NB4 (cell line): Measurements from ENCODE around the gene CCDC181.

ENCODE experiments used
- CTCF ChIP-seq: IDR thresholded peaks from one replicate; pipeline ENCODE4 v1.5.1; 2012; ENCODE audit warnings: low read depth, low read length
- MYC ChIP-seq: IDR thresholded peaks from 2 replicates; pipeline ENCODE4 v1.6.1; 2011; ENCODE audit warnings: low read depth, low read length
- POLR2A ChIP-seq: IDR thresholded peaks from 2 replicates; pipeline ENCODE4 v1.6.1; 2011; ENCODE audit warnings: mild to moderate bottlenecking; ENCODE audit not compliant: insufficient read length; ENCODE audit errors: extremely low read depth
- TF ChIP-seq, protein P1 (sequence below): IDR thresholded peaks from 2 replicates; pipeline ENCODE4 v1.6.1; 2011; ENCODE audit warnings: low read depth, low read length

- TF ChIP-seq CTCF = no peak
- TF ChIP-seq, protein P1, sequence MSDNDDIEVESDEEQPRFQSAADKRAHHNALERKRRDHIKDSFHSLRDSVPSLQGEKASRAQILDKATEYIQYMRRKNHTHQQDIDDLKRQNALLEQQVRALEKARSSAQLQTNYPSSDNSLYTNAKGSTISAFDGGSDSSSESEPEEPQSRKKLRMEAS = no peak
- no peak for TF ChIP-seq POLR2A
- TF ChIP-seq MYC = no peak
These were observed 81.8 kb downstream of the CCDC181 start for GRCh38 chr1:169345511-169345910.
